HepG2 (cell line): ENCODE data around the gene PPM1E.

Experiments used
- ARNT2 ChIP-seq: sonication (generic); formaldehyde crosslinking; IDR thresholded peaks from 2 replicates; pipeline ENCODE4 v1.8.0; 2022; ENCODE audit warnings: mild to moderate bottlenecking, low read depth, missing genetic modification reagents, moderate library complexity
- BHLHE40 ChIP-seq: IDR thresholded peaks from 2 replicates; pipeline ENCODE4 v1.6.1; 2011; ENCODE audit warnings: low read length, improper control_type of control experiment
- BRCA1 ChIP-seq: sonication (generic); formaldehyde crosslinking; IDR thresholded peaks from 2 replicates; pipeline ENCODE4 v1.4.0; 2020; ENCODE audit warnings: missing genetic modification reagents
- CTCF ChIP-seq: sonication (generic); formaldehyde crosslinking; IDR thresholded peaks from 2 replicates; pipeline ENCODE4 v1.5.0; 2020; ENCODE audit warnings: mild to moderate bottlenecking, missing genetic modification reagents, moderate library complexity
- EZH2 ChIP-seq: conservative IDR thresholded peaks from 2 replicates; pipeline ENCODE4 v1.6.1; 2012; ENCODE audit warnings: mild to moderate bottlenecking, low read depth, low read length, moderate library complexity
- FOXK1 ChIP-seq: sonication (generic); formaldehyde crosslinking; IDR thresholded peaks from 2 replicates; pipeline ENCODE4 v1.4.0; 2020; ENCODE audit warnings: low read depth, missing genetic modification reagents, borderline replicate concordance
- ISX ChIP-seq: sonication (generic); formaldehyde crosslinking; conservative IDR thresholded peaks from 2 replicates; pipeline ENCODE4 v1.5.0; 2020; ENCODE audit warnings: missing genetic modification reagents
- MAFG ChIP-seq: sonication (generic); formaldehyde crosslinking; IDR thresholded peaks from 2 replicates; pipeline ENCODE4 v1.5.1; 2020; ENCODE audit warnings: mild to moderate bottlenecking, missing genetic modification reagents
- MAX ChIP-seq: IDR thresholded peaks from 2 replicates; pipeline ENCODE4 v1.6.1; 2012; ENCODE audit warnings: inconsistent platforms
- RARA ChIP-seq: IDR thresholded peaks from 2 replicates; pipeline ENCODE4 v1.6.1; 2016; ENCODE audit warnings: missing genetic modification reagents, missing compliant biosample characterization
- SIN3A ChIP-seq: IDR thresholded peaks from 2 replicates; pipeline ENCODE4 v1.6.1; 2011; ENCODE audit warnings: low read depth, mild to moderate bottlenecking, control low read depth, low read length, borderline replicate concordance
- STAT6 ChIP-seq: sonication (generic); formaldehyde crosslinking; IDR thresholded peaks from 2 replicates; pipeline ENCODE4 v1.4.0; 2020; ENCODE audit warnings: missing genetic modification reagents, mild to moderate bottlenecking, borderline replicate concordance
- USF2 ChIP-seq, 2 experiments: sonication (generic) in 1 of 2; formaldehyde crosslinking in 1 of 2; IDR thresholded peaks; 2 replicates each; pipeline versions ENCODE4 v1.5.1 to v1.6.1; 2011 to 2020; ENCODE audit warnings: borderline replicate concordance in 1 of 2, low read depth in 1 of 2, low read length in 1 of 2, mild to moderate bottlenecking in 1 of 2, missing genetic modification reagents in 1 of 2, moderate library complexity in 1 of 2

- TF ChIP-seq SIN3A (no peak), MAFG (no peak), CTCF (CRISPR knock-in tag) (no peak), BRCA1 (CRISPR knock-in tag) (no peak), MAX (no peak), ISX (CRISPR knock-in tag) (no peak), USF2 (IDR thresholded peaks at IDR 0.05; ENCODE audit: low read depth, low read length) (no peak), USF2 (CRISPR knock-in tag; IDR thresholded peaks at IDR 0.05; ENCODE audit: borderline replicate concordance) (no peak), ARNT2 (CRISPR knock-in tag) (no peak), STAT6 (CRISPR knock-in tag) (no peak), EZH2 (no peak), BHLHE40 (no peak), RARA (no peak), FOXK1 (CRISPR knock-in tag) (no peak)
Measured at GRCh38 chr17:58968426-58969061, 212.9 kb downstream of the PPM1E start.
